ENCODE results near the gene ADAMTSL2.
A peak's percentile ranks its signal among the peaks of the same experiment; 100 is the strongest.

The ADAMTSL2 gene

DNA sequence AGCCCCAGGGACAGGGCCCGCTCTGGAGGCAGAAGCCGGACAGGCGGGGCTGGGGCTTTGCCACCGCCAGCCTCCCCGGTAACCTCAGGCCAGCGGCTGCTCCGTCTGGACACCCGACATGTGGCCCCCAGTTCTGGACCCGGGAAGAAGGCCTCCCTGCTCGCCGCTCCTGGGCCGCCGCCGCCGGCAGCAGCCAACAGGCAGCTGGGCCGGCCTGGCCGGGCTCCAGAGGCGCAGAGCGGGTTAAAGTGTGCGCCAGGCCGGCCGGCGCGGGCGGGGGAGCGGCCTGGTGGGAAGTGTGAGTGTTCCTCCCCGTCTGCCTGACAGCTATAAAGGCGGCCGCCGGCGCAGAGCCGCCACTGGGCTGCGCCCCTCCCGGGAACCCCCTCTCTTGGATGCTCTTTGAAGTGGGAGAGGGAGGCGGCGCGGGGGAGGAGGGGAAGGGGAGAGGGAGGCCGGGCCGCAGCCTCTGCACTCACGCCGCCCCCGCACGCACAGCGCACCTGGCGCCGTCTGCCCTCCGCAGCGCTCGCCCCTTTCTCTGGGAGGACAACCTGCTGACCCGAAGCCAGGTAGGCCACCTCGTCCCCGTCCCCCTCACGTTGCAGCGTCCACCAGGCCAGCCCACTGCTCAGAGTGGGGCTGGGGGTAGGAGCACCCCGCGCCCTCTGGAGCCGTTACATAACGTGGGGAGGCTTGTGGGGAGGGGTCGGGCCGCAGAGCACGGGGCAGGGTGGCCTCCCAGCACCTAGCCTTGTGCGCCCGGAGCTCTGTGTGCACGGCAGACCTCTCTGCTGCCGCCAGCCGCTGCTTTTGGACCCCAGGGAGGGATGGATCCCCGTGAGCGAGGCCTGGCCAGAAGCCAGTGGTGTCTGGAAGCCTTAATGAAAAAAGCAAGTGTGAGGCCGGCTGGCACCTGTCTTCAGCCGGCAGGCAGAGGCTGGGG is at the start of gene ADAMTSL2:
TSS of gene ADAMTSL2 (plus strand) at position 359 of the 946 bp plus-strand sequence. CDS start 2,009 bp downstream, outside the sequence.
- peak; percentile 45 for DNase-seq (ENCODE audit: low read depth)

DNA sequence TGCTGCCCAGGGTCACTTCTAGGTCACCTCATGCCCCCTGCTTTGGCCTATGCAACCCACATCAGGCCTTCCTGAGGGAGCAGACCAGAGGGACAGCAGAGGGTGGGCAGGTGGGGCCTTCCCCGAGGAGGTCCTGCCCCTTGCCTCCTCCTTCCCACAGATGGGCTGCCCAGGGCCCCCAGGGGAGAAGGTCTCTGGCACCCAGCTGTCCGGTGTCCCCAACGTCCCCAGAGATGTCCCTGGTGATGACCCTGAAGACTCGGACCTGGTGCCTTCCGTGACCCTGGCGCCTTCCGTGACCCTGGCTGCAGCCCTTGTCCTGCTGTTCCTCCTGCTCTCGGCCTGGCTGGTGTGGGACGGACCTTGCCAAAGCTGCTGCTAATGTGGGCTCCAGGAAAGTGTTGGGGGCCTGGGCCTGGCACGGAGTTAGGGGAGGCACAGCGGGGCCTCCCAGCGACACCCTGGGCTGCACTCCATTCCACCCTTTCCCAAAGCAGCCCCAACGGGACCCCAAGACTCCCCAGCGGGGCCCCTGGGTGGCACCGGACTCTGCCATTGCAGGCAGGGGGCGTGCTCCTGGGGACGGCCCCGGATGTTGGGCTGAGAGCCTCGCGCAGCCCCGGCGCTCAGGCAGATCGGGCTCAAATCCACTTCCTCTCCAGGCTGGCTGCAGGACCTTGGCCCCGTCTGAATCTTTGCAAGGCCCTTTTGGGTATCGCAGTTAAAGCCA is 48.8 kb upstream of the ADAMTSL2 start:
- DNase-seq (ENCODE audit: low read depth), result no peak

DNA sequence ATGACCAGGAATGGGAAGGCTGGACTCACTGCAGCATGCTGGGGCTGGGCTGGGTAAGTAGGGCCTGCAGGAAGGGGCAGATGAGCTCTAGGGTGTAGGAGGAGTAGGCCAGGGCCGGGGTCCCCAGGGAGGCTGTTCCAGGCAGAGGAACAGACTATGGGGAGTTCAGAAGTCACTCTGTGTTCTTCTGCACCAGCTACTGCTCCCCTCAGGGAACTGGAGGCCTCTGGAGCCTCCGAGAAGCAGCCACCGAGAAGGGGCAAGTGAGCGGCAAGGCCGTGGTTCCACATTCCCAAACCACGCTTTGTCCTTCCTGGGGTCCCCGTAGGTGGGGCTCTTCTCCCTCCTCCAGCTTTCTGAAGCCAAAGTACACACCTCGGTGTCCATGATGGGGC is 47.2 kb upstream of the ADAMTSL2 start:
- no peak for DNase-seq (ENCODE audit: low read depth)

DNA sequence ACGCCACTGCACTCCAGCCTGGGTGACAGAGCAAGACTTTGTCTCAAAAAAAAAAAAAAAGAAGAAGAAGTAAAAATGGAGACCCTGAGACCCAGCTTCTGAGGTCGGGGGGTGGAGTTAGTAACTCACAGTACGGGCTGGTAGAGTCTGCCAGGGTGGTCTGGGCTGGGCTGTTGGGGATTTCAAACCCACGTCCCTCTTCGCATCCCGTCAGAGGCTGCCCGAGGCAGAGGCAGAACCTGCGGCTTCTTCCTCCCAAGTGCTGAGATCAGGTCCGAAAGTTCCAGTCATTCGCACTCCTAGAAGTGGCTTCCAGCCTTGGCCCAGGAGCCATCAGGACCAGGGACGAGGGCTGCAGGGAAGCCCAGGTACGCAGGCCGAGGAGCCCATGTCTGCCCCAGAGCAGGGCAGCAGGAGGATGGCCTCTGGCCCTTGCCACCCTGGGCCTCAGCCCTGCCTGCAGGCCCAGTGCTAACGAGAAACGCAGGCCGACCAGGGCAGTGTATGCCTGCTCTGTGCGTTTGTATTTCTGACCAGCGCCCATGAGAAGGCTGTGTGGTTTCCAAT is 45.7 kb upstream of the ADAMTSL2 start:
- no peak for DNase-seq (ENCODE audit: low read depth)

DNA sequence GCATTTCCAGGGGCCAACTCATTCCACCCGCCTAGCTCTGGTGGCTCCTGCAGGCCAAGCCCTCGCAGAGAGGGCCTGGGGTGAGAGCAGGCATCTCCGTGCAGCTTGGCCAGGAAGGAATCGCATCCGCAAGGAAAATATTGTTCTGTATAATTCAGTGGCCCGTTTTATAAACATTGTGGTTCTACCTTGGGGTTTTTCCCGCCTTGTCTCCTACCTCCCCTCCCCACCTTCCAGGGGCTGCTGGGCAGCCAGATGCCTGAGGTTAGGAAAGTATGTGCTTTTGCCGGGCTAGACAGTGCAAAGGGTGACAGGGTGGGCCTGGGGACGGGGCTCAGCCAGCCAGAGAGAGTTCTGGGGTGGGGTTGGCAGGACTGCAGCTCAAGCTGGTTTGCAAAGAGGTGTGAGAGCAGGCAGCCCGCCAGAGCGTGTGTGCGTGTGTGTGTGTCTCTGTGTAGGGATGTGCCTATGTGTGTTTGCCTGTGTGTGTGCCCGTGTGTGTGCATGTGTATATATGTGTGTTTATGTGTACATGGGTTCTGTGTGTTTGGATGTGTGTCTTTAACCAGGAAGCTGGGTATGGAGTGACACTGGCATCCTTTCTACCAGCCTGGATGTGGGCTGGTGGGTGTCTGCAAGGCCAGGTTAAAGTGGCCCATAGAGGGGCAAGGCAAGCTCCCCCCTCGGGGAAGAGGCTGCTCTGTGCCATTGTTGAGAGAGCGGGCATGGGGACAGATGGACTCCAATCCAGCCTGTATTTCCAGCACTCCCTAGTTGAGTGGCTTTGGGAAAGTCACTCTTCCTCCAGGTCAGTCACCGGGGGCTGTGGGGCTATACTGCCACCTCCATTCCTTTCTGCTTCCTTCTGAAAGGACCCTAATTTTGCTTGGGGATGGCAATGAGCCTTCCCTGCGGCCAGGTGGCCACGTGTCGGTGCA is 45.0 kb upstream of the ADAMTSL2 start:
- DNase-seq (ENCODE audit: low read depth), result no peak

DNA sequence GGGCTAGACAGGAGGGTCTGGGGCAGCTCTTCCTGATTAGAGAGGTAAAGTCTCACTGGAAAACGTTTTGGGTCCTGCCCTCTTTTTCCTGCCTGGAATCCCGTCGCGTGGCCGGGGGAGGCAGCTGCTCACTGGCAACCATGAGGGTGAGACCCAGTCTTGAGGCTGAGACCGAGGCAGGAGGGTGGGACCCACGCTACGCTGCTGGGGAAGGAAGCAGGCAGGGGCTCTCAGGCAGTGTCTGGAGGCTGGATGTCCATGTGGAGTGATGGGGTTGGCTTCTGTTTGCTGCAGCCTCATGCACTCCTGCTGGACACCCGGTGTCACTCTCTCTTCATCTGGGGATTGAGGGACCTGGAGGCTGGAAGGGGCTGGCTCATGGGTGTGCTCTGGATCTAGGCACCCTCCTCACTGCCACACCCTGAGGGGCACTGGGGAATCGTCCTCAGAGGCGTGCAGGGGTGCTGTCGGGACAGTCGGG is 44.3 kb upstream of the ADAMTSL2 start:
- no peak for DNase-seq (ENCODE audit: low read depth)

DNA sequence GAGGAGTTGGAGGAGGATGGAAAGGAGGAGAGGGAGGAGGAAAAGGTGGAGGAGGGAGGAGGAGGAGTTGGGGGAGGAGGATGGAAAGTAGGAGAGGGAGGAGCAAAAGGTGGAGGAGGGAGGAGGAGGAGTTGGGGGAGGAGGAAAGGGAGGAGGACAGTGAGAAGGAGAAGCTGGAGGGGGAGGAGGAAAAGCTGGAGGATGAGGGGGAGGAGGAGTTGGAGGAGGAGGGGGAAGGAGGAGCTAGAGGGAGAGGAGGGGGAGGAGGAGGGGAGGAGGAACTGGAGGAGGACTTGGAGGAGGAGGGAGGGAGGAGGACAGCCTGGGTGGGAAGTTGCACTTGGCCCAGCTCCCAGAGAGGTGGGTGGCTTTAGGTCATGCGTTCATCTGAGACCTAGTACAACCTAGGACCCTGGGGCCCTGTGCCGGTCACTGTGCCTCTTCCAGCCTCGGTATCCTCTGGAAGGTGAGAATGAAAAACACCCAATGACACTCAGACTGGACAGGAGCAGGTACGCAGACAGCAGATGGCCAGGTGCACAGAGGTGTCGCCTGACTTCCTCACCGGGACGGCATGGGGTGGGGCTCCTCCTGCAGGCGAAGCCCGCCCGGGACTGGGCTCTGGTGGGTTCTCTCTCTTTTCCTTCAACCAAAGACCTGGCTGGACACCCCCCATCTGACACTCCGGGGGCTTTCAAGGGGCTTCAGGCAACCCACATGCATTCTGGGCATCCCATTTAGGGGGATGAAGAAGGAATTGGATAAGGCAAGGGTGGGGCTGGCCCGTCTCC is 43.4 kb upstream of the ADAMTSL2 start:
- no peak for DNase-seq (ENCODE audit: low read depth)

DNA sequence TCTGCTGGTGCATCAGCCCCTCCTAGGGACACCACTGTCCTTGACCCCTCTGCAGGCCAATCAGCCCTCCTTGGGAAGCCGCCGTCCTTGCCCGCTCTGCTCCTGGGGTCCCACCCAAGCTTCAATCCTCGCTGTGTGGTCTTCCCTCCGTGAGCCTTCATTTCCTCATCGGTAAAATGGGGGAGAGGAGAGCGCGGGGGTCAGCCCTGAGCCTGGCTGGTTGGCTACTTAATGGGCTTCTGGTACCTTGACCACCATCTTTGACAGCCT is 42.9 kb upstream of the ADAMTSL2 start:
- no peak for DNase-seq (ENCODE audit: low read depth)

DNA sequence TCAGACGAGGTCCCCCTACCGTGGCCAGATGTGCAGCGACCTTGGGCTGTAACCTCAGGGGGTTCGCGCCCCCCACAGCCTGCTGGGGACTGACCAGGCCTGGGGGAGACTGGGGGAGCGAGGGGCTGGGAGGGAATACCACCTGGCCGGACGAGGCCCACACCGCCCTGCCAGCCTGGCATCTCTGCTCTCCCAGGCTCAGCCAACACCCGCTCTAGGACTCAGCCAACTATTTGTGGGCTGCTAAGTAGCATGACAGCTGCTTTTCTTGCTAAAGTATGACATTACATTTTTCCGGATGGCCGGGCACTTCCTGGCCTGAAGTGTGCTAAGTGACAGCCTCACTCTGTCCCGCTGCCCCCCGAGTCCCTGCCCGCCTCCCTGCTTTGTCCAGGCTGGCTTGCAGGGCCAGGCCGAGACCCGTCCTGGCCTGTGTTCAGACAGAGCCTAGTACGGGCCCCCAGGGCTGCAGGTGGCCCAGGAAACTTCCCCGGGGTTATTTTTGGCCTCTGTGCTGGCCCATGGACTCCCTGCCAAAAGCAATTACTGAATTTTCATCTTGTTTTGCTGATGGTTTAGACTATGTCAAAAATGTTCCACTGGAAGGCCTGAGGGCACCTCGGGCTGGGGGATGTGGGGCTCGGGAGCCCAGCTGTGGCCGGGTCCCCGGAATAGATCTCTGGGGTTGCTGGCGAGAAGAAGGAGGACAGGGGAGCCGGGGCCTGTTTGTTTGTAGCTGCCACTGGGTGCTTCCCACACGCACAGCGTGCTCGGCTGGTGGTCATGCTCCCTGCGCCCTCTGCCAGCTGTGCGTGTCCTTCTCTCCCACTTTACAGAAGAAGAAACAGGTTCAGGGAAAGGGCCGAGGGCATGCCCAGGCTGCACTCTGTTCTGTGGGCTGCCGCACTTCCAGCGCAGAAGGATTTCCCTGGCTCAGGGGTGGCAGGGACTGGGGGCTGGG is 42.2 kb upstream of the ADAMTSL2 start:
- no peak for DNase-seq (ENCODE audit: low read depth)

DNA sequence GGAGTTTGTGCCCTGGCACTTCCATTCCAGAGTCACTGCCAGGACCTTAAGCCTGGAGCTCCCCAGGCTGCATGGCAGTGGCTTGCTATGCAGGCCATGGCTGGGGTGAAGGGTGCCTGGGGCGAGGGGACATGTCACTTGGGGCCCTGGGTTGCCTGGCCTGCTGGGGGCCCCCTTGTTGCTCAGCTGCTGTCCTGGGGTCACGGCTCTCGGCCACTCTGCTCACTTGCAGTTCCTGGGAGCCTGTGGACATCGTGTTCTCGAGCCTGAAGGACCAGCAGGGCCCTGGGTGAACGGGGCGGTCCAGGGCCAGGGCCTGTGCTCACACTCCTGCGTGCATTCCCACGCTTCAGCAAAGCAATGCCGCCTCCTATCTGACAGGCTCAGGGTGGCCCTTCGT is 41.1 kb upstream of the ADAMTSL2 start:
- no peak for DNase-seq (ENCODE audit: low read depth)

DNA sequence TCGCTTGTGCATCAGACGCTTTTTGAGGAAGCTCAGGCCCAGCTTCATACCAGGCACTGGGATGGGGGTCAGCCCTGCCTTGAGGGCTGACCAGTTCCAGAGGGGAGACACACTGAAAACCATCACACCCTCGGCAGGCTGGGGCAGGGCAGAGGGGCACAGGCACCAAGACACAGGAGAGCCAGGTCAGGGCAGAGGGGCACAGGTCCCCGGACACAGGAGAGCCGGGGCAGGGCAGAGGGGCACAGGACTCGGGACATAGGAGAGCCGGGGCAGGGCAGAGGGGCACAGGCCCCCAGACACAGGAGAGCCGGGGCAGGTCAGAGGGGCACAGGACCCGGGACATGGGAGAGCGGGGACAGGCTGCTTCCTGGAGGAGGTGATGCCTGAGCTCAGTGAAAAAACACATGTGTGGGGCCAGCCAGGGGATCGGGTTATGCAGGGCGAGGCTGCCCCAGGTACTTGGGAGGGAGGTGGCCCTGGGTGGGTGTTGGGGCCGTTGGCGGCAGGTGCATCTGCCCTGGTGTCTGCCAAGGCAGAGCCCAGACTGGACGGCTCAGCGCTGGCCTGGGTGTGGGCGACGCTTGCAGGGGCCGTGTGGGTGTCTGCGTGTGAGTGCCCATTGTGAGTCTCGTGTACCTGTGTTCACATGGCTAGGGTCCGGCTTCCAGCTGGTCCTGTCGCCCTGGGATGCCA is 40.5 kb upstream of the ADAMTSL2 start:
- DNase-seq (ENCODE audit: low read depth), result no peak

DNA sequence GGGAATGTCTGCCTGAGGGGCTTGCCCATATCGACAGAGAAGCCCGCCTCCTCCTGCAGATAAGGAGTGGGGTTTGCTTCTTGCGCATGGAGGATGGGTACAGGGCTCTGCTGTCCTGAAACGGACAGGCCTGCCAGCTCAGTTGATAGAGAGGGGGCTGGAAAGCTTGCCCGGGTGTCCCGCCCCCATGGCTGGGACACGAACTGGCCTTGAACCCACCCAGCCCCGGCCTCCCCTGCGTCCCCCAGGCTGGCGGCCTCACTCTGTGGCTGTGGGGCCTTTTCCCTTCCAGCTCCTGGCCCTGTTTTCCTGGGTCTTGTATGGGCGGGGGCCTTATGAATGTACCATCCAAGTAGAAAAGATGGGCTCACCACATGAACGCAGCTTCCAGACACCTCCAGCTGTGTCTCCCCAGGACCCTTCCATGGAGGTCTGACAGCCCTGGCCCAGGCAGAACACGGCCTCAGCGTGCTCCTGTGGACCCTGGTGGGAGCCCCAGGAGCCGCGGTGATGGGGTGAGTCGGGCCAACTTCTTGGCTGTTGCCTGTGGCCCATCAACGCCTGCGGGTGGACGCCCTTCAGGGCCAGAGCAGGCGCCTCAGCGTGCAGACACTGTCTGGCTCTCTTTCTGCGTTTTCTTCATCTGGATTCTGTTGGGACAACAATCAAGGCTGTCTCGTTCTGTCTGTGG is 39.7 kb upstream of the ADAMTSL2 start:
- no peak for DNase-seq (ENCODE audit: low read depth)

DNA sequence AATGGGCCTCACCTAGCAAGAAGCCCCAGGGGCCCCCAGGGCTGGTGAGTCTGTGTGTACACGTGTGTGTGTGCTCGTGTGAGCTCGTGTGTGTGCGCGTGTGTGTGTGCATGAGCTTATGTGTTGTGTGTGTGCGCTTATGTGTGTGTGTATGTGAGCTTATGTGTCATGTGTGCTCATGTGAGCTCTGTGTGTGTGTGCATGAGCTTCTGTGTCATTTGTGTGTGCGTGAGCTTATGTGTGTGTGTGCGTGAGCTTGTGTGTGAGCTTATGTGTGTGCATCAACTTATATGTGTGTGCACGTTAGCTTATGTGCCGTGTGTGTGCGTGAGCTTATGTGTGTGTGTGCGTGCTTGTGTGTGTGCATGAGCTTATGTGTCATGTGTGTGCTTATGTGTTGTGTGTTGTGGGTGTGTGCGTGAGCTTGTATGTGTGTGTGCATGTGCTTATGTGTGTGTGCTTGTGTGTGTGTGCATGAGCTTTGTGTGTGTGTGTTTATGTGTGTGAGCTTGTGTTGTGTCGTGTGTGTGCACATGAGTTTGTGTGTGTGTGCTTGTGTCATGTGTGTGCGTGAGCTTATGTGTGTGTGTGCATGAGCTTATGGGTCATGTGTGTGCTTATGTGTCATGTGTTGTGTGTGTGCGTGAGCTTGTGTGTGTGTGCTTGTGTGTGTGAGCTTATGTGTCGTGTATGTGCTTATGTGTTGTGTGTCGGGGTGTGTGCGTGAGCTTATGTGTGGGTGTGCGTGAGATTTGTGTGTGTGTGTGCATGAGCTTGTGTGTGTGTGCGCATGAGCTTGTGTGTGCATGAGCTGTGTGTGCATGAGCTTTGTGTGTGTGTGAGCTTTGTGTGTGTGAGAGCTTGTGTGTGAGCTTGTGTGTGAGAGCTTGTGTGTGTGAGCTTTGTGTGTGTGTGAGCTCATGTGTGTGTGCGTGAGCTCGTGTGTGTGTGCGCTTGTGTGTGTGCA is 38.9 kb upstream of the ADAMTSL2 start:
- DNase-seq (ENCODE audit: low read depth), result no peak

DNA sequence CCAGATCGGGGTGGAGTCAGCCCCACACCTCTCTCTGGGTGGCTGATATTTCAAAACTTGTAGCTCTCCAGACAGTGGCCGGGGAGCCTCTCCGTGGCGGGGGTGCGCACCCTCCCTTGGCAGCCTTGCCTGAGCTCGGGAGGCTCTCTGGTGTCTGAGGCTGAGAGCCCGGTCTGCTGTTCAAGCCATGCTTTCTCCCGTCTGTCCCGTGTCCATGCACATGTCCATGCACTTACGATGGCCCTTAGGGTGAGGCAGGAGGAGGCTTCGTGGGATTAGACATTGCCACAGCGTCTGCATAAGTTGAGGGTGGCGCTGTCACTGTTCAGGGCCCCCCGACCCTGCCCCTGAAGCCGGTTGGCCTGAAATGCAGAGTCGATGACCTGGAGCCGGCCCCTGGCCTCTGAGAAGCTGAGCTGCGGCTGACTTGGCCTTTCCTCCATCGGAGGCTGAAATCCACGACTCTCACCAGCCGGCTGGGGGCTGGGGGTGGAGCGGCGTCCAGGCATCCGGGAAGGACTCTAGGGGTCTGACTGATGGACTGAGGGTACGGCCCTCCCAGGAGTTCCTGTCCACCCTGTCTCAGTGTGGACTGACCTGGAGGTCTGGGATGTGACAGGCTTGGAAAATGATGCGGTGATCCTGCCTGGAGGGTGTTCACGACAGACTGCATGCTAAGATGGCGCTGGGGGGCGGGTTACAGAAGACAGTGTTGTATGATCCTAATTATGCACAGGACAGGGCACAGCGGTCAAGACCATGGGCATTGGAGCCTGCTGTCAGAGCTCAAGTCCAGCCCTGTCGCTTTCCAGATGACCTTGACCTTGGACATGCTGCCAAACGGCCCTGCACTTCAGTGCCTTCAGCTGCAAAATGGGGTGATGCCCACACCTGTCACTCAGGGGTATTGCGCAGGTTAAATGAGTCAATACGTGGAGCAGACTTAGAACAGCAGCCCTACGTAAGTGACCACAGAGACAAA is 37.4 kb upstream of the ADAMTSL2 start:
- DNase-seq (ENCODE audit: low read depth), result no peak

DNA sequence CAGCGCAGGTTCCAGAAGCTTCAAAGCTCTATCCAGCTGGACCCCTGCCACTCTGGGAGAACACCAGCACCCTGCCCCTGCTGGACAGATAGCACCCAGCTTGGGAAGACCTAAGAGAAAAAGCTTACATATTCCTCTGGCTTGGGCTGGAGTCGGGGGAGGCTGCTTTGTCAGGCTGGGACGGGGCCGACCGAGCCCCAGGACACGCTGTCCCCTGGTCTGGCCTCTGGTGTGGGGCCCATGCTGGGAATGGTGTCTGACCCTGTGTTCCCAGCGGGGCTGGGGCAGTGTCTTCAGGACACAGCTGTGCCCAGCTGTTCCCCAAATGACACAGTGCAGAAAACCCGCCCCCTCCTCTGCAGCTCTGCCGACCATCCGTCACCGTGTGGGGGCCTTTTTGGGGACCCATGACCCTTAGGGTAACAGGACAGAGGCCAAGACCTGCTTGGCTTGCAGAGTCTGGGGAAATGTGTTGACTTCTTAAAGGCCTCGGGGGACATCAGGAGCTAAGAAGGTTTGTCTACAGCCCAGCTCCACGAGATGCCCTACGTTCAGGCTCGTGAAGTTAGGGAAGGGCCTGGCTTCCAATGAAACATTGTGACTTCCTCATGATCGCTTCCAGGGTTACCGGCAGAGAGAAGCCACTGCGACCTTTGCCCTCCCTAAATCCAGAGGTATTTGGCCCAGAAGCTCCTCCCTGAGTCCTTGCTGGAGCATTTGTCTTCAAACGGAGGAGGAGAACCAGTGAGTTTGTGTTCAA is 35.2 kb upstream of the ADAMTSL2 start:
- no peak for DNase-seq (ENCODE audit: low read depth)
